CD4-positive, alpha-beta T cell (primary cell): ENCODE measurements around the gene GLRX. TPM values are rescaled to one million over a fixed set of nuclear protein-coding genes. Genes with fewer than 3 reads are reported as not detected.

Experiments used
- ATAC-seq: fragments of 200-7000 bp; cut with Tn5 transposase; one replicate; pipeline ENCODE4 v1.10.0; 2022; ENCODE audit warnings: mild to moderate bottlenecking; ENCODE audit not compliant: poor library complexity
- CTCF ChIA-PET: fragments of 350-600 bp; sonication (Branson Sonifier 250); formaldehyde crosslinking; loops from one replicate; lab custom pipeline; 2021; ENCODE audit warnings: antibody characterized with exemption, inconsistent platforms; lab: Charles Lee
- POLR2A ChIA-PET: fragments of 350-600 bp; sonication (Branson Sonifier 250); formaldehyde crosslinking; loops from one replicate; lab custom pipeline; 2021; ENCODE audit warnings: antibody characterized with exemption, inconsistent platforms; lab: Charles Lee
- DNase-seq, 14 experiments: peaks; one replicate each; pipeline ENCODE4 v3.0.0-alpha.2; 2013 to 2020; ENCODE audit warnings: mixed read lengths in 2 of 14
- H3K27ac ChIP-seq, 2 donors: one replicate each; pipeline versions ENCODE4 v1.5.1 to v1.7.0; 2013; ENCODE audit warnings: low read length in 2 of 2, low read depth in 1 of 2, mild to moderate bottlenecking in 1 of 2
- H3K27me3 ChIP-seq, 2 experiments: 1 replicate in 1 of 2; 2 replicates in 1 of 2; pipeline versions ENCODE4 v1.6.1 to v1.7.0; 2013; ENCODE audit warnings: low read length in 2 of 2, control low read depth in 1 of 2, mild to moderate bottlenecking in 1 of 2, moderate library complexity in 1 of 2; ENCODE audit not compliant: insufficient read depth in 2 of 2, control insufficient read depth in 1 of 2
- H3K36me3 ChIP-seq: one replicate; pipeline ENCODE4 v1.6.1; 2013; ENCODE audit warnings: low read length, control low read depth; ENCODE audit not compliant: insufficient read depth
- H3K4me1 ChIP-seq: one replicate; pipeline ENCODE4 v1.6.1; 2013; ENCODE audit warnings: low read length, control low read depth; ENCODE audit not compliant: insufficient read depth
- H3K4me3 ChIP-seq: one replicate; pipeline ENCODE4 v1.5.1; 2013; ENCODE audit warnings: mild to moderate bottlenecking, low read length, moderate library complexity
- H3K9me3 ChIP-seq, 2 experiments: 1 replicate in 1 of 2; 2 replicates in 1 of 2; pipeline versions ENCODE4 v1.6.1 to v1.7.0; 2013; ENCODE audit warnings: low read length in 2 of 2, mild to moderate bottlenecking in 2 of 2, control low read depth in 1 of 2, moderate library complexity in 1 of 2; ENCODE audit not compliant: control insufficient read depth in 1 of 2, insufficient read depth in 1 of 2
- H3K27ac Mint-ChIP-seq: one replicate; pipeline ENCODE4 v1.8.0; 2020; ENCODE audit warnings: mixed read lengths
- H3K27me3 Mint-ChIP-seq: one replicate; pipeline ENCODE4 v1.8.0; 2021; ENCODE audit warnings: mixed read lengths
- H3K36me3 Mint-ChIP-seq: one replicate; pipeline ENCODE4 v1.8.0; 2021; ENCODE audit warnings: low read depth, mixed read lengths
- H3K4me1 Mint-ChIP-seq: one replicate; pipeline ENCODE4 v1.8.0; 2021; ENCODE audit warnings: low read depth, mixed read lengths
- H3K4me3 Mint-ChIP-seq: one replicate; pipeline ENCODE4 v1.8.0; 2020; ENCODE audit warnings: mild to moderate bottlenecking, mixed read lengths
- H3K9me3 Mint-ChIP-seq: one replicate; pipeline ENCODE4 v1.8.0; 2020; ENCODE audit warnings: mixed read lengths
- CTCF ChIP-seq: fragments of 200-600 bp; IDR thresholded peaks from one replicate; pipeline ENCODE4 v1.8.0; 2022; ENCODE audit warnings: antibody characterized with exemption, mild to moderate bottlenecking
- intact Hi-C, 2 experiments: fragments of 100-400 bp; cut with DNase I in 1 of 2; cut with micrococcal nuclease in 1 of 2; formaldehyde crosslinking; loops; one replicate each; pipeline versions ENCODE4 v1.15.1 to v1.9.0; 2023 to 2025; cut with DNase I, micrococcal nuclease
- total RNA-seq, 174 experiments: library from RNA in 2 of 174; stranded (reverse) in 2 of 174; gene quantifications; one replicate each; pipeline ENCODE4 v1.2.3 and lab custom pipeline; 2021 to 2026

Gene GLRX
- total RNA-seq, 2 experiments from 2014 or later = 16.9 to 18.7 TPM

DNA sequence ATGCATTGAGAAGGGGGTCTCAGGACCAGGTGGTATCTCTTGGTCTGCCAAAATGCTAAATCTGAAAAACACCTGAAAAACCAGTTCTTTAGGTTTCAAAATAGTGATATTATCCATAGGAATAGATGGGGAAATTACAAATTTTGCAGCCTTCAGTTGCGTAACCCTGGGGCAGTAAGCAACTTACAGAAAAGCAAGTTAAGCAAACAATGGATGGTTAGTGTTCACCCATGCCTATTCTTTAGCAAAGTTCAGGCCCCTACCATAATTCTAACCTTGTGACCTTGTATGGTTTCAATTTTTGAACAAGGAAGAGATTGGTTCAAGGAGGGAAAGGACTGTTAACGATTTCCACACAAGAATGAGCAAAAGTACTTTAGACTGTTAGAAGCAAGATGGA lies 24.5 kb downstream of the GLRX start:
- no peaks in the 10 kb centered on the region for H3K4me1 ChIP-seq
- peaks cover 4% of the 10 kb centered on the region for H3K36me3 Mint-ChIP-seq

GRCh38 chr5:95797301-95797700 lies 25.2 kb downstream of the GLRX start:
- ChIA-PET POLR2A (interaction anchor here (1.8 kb wide), 1 partner anchor 22 kb away, joined by 3 read pairs; no protein-coding TSS in a partner anchor), CTCF (no interaction called here)
- H3K27ac ChIP-seq = no peak overlapping the region
- Mint-ChIP-seq H3K4me1 (no peaks in the 10 kb centered on the region), H3K9me3 (no peaks in the 10 kb centered on the region), H3K4me3 (no peak overlapping the region), H3K36me3 (peaks cover 4% of the 10 kb centered on the region), H3K27me3 (no peaks in the 10 kb centered on the region), H3K27ac (no peak overlapping the region)
- DNase-seq (no peak), ATAC-seq (no peak)
- no peaks in the 10 kb centered on the region for H3K4me1 ChIP-seq
- H3K36me3 ChIP-seq = no peaks in the 10 kb centered on the region
- intact Hi-C loops = no loop called here
- no peaks in the 10 kb centered on the region for H3K9me3 ChIP-seq
- no peaks in the 10 kb centered on the region for H3K27me3 ChIP-seq
- TF ChIP-seq CTCF = no peak
- H3K4me3 ChIP-seq = no peak overlapping the region

More for the DNA sequence above, 24.5 kb downstream of the GLRX start:
- ATAC-seq (no peak), DNase-seq (no peak)
- Mint-ChIP-seq H3K27ac (no peak overlapping the region), H3K27me3 (no peaks in the 10 kb centered on the region), H3K4me1 (no peaks in the 10 kb centered on the region), H3K4me3 (no peak overlapping the region), H3K9me3 (no peaks in the 10 kb centered on the region)
- H3K27me3 ChIP-seq = no peaks in the 10 kb centered on the region
- no peak for TF ChIP-seq CTCF
- H3K27ac ChIP-seq = no peak overlapping the region
- no peak overlapping the region for H3K4me3 ChIP-seq
- H3K36me3 ChIP-seq = no peaks in the 10 kb centered on the region
- H3K9me3 ChIP-seq = no peaks in the 10 kb centered on the region
- ChIA-PET POLR2A (no interaction called here), CTCF (no interaction called here)
- intact Hi-C loops = no loop called here

DNA sequence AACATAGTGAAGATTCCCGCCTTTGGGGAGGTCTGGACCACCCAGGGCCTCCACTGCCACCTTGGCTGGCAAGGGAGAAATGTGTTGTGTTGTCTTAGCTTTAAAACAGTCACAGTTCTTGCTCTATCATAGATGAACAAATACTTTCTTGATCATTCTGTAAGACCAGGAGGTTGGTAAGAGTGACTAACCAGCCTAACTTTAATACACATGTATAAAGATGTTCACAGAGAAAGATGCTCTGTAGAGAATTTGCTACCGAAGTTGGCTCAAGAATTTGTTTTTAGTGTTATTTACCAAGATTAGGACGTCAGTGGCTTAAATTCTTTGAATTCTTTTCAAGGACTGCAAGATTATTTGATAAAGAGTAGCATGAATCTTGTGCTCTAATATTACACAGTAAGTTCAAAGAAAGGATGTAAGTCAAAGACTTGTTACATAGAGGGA lies 28.4 kb downstream of the GLRX start:
- Histone ChIP-seq H3K36me3 (no peaks in the 10 kb centered on the region), H3K9me3 (no peaks in the 10 kb centered on the region), H3K27me3 (no peaks in the 10 kb centered on the region), H3K4me1 (no peaks in the 10 kb centered on the region), H3K4me3 (no peak overlapping the region), H3K27ac (no peak overlapping the region)
- ATAC-seq (no peak), DNase-seq (no peak)
- Mint-ChIP-seq H3K4me1 (no peaks in the 10 kb centered on the region), H3K27me3 (no peaks in the 10 kb centered on the region), H3K36me3 (peaks cover 4% of the 10 kb centered on the region), H3K9me3 (no peaks in the 10 kb centered on the region), H3K4me3 (no peak overlapping the region), H3K27ac (no peak overlapping the region)
- ChIA-PET CTCF (interaction anchor here (1.5 kb wide), 1 partner anchor 13 kb away, joined by 3 read pairs; no protein-coding TSS in a partner anchor), POLR2A (no interaction called here)
- TF ChIP-seq CTCF = no peak
- intact Hi-C loops = no loop called here
